ENCODE results near the gene IMMP2L.

IMMP2L gene

DNA sequence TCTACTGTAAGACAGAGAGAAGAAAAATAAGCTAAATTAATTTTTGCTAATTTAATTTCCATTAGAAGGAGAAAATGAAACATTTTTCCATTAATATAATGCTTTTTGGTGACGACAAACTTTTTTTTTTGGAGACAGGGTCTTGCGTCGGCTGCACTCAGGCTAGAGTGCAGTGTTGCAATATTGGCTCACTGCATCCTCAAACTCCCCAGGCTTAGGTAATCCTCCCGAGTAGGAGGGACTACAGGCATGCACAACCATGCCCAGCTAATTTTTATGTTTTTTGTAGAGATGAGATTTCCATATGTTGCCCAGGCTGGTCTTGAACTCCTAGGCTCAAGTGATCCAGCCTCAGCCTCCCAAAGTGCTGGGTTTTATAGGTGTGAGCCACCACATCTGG lies 701.1 kb downstream of the IMMP2L start:
- H3K27ac Mint-ChIP-seq: no peak overlapping the region
- ATAC-seq: no peak
- peaks cover 8% of the 10 kb centered on the region for H3K9me3 Mint-ChIP-seq
- no peaks in the 10 kb centered on the region for H3K36me3 Mint-ChIP-seq (ENCODE audit: low read depth)
- no peak overlapping the region for H3K4me3 Mint-ChIP-seq
- no peaks in the 10 kb centered on the region for H3K27me3 Mint-ChIP-seq
- no peaks in the 10 kb centered on the region for H3K4me1 Mint-ChIP-seq
- no peak for DNase-seq

DNA sequence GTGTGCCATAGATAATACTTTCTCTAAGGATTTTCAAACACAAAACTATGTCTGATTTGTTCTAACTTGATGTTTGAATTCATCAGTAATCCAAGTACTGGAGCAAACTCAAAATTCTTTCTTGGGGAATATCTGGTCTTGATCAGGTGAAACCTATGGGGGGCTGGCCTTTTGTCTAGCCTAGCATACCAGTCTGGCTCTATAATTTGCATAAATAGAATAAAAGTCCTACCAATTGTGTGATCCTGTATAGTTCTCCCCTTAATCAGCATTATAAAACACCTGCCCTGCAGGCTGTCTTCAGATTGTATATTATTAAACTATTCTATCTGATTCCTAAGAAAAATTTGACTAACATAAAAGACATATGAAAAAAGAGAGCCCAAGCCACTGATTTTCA lies 705.2 kb downstream of the IMMP2L start:
- H3K4me3 Mint-ChIP-seq: no peak overlapping the region
- no peaks in the 10 kb centered on the region for H3K27me3 Mint-ChIP-seq
- no peak overlapping the region for H3K27ac Mint-ChIP-seq
- DNase-seq (no peak), ATAC-seq (no peak)
- no peaks in the 10 kb centered on the region for H3K9me3 Mint-ChIP-seq
- H3K4me1 Mint-ChIP-seq: no peaks in the 10 kb centered on the region
- no peaks in the 10 kb centered on the region for H3K36me3 Mint-ChIP-seq (ENCODE audit: low read depth)

DNA sequence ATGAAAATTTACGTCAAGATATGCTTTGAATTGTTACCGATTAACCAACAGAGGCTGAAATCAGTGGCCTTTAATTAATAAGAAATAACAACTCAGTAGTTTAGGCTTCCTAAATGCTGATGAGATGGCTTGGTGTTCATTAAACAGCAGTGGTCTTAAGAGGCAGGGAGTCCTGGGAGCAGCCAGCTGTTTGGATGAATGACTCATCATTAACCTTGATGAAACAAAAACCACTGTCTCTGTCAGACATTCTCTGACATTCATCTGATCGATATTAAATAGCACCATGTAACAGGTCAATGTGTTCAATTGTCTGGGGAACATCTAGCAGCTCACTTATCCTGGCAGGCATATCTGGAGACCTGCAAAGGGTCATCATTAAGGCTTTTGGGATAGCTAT lies 705.6 kb downstream of the IMMP2L start:
- Mint-ChIP-seq H3K4me1 (no peaks in the 10 kb centered on the region), H3K36me3 (ENCODE audit: low read depth) (no peaks in the 10 kb centered on the region), H3K9me3 (no peaks in the 10 kb centered on the region), H3K4me3 (no peak overlapping the region), H3K27ac (no peak overlapping the region), H3K27me3 (no peaks in the 10 kb centered on the region)
- no peak for DNase-seq
- no peak for ATAC-seq

DNA sequence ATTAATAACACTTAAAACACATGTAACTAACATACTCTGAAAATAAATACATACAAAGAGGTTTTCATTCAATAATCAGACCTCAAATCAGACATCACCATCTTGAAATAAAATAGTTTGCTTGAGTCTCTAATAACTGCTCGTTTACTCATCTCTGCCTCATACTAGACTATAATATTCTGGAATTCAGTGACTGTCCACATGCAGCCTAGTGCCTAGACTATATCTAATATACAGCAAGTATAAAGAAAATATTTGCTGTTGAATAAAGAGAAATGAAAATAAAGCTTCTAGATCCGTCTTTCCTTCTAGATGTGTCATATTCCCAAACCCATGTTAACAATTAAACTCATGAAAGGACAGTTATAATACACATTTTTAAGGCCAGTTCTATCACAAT lies 707.6 kb downstream of the IMMP2L start:
- no peaks in the 10 kb centered on the region for H3K27me3 Mint-ChIP-seq
- no peak for ATAC-seq
- H3K4me3 Mint-ChIP-seq: no peak overlapping the region
- no peaks in the 10 kb centered on the region for H3K4me1 Mint-ChIP-seq
- H3K9me3 Mint-ChIP-seq: no peaks in the 10 kb centered on the region
- no peak for DNase-seq
- H3K27ac Mint-ChIP-seq: no peak overlapping the region
- H3K36me3 Mint-ChIP-seq (ENCODE audit: low read depth): no peaks in the 10 kb centered on the region

DNA sequence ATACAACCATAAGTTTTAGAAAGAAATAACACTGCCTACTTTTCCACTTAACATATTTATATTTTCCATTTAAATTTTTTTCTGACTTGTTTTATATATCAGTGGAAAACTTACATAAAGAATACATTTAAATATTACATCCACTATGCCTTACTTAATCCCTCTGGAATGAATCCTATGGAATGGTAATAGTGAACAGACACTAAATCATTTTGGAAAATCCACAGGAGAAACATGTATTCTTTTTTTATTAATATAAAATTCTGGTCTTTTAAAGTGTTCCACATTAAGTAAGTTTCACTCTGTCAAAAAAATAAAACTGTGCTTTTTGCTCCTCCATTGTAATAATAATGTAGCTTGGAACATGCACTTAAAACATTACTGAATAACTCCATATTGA lies 708.1 kb downstream of the IMMP2L start:
- no peak for ATAC-seq
- H3K4me1 Mint-ChIP-seq: no peaks in the 10 kb centered on the region
- no peak overlapping the region for H3K27ac Mint-ChIP-seq
- no peak overlapping the region for H3K4me3 Mint-ChIP-seq
- no peak for DNase-seq
- H3K9me3 Mint-ChIP-seq: no peaks in the 10 kb centered on the region
- H3K27me3 Mint-ChIP-seq: no peaks in the 10 kb centered on the region
- no peaks in the 10 kb centered on the region for H3K36me3 Mint-ChIP-seq (ENCODE audit: low read depth)

DNA sequence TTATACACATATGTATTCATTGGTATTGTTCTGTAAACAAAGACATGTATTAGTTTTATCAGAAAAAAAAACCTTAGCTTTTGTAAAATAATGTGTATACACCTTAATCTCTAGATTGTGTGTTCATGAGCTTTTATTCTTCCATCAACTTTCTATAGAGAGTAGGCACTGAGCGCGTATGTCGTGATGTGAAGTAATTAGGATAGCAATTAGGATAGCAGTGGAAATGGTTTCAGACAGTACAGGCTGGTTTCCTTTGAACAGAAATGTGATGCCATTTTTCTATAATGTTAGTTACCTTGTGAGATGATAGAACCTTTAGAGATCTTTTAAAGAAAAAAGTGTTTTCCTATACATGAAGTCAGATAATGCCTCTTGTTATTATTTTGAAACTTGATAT lies 709.0 kb downstream of the IMMP2L start:
- Mint-ChIP-seq H3K9me3 (no peaks in the 10 kb centered on the region), H3K36me3 (ENCODE audit: low read depth) (no peaks in the 10 kb centered on the region)
- ATAC-seq: no peak

DNA sequence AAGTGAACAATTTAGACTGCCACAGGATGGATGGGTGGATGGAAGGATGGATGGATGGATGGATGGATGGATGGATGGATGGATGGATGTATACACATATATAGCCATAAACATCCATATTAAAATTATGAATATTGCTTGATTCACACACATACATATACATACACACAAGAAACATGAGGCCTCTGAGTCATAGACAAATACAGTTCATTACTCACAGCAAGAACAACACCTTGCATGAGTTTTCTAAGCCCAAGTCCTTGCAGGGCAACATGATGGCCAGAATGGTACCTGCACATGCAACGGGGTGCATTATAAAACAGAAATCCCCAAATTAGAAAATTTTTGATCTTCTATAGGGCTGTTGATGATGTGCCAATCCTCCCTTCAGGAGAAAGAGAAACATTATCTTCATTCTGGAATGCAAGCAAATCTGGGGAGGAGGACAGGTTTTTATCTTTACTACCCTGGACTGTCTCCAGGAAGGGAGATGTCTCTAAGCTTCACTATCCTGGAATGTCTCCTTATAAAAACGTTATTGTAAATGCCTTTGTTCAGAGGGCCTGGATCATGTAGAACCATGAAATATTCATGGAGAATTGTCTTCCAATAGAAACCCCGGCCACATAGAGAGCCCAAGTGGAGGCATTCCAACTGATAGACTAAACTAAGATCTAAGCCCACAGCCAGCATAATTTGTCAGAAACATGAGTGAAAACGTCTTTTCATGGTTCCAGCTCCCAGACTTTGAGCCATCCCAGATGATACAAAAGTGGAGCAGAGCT lies 709.9 kb downstream of the IMMP2L start:
- H3K36me3 Mint-ChIP-seq (ENCODE audit: low read depth): no peaks in the 10 kb centered on the region
- H3K4me3 Mint-ChIP-seq: no peak overlapping the region
- ATAC-seq (no peak), DNase-seq (no peak)
- H3K9me3 Mint-ChIP-seq: no peaks in the 10 kb centered on the region
- H3K27ac Mint-ChIP-seq: no peak overlapping the region
- H3K27me3 Mint-ChIP-seq: no peaks in the 10 kb centered on the region
- no peaks in the 10 kb centered on the region for H3K4me1 Mint-ChIP-seq

More for the DNA sequence above, 709.0 kb downstream of the IMMP2L start:
- no peak for DNase-seq
- Mint-ChIP-seq H3K27me3 (no peaks in the 10 kb centered on the region), H3K4me1 (no peaks in the 10 kb centered on the region), H3K27ac (no peak overlapping the region), H3K4me3 (no peak overlapping the region)

DNA sequence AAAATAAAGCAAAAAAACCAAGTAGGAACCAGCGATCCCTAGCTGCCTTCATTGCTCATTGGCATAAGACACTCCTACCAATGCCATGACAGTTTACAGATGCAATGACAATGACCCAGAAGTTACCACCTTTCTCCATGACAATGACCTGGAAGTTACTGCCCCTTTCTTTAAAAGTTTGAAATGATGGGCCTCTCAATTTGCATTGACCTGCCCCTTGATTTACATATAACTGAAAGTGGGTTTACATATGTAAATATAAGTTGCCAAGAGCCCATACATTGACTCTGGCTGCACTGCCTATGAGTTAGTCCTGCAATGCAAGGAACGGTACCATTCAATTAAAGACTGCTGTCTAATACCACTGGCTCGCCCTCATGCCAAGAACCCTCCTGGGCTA lies 712.1 kb downstream of the IMMP2L start:
- ATAC-seq: no peak
- H3K9me3 Mint-ChIP-seq: no peaks in the 10 kb centered on the region
- no peaks in the 10 kb centered on the region for H3K36me3 Mint-ChIP-seq (ENCODE audit: low read depth)
- no peaks in the 10 kb centered on the region for H3K4me1 Mint-ChIP-seq
- H3K27me3 Mint-ChIP-seq: no peaks in the 10 kb centered on the region
- DNase-seq: no peak
- H3K27ac Mint-ChIP-seq: no peak overlapping the region
- no peak overlapping the region for H3K4me3 Mint-ChIP-seq

DNA sequence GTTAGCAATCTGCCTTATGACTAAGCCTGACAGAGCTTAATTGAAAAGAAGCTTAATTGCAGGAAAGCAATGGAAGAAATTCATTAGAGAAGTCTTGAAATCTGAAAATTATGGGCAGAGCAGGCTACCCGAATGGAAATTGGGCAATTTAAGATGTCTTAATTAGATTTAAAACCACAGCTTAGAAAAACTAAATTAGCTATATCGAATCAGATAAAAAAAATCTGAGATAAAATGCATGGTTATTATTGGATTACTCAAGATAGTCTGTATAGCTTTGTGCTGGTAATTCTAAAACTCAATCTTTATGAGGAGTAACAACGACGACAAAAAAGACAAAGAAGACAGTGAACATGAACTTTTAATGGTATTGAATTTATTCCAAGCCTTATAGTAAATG lies 719.5 kb downstream of the IMMP2L start:
- Mint-ChIP-seq H3K4me3 (no peak overlapping the region), H3K27me3 (no peaks in the 10 kb centered on the region), H3K9me3 (no peaks in the 10 kb centered on the region), H3K4me1 (no peaks in the 10 kb centered on the region), H3K36me3 (ENCODE audit: low read depth) (peaks cover 2% of the 10 kb centered on the region), H3K27ac (no peak overlapping the region)
- DNase-seq (no peak), ATAC-seq (no peak)

DNA sequence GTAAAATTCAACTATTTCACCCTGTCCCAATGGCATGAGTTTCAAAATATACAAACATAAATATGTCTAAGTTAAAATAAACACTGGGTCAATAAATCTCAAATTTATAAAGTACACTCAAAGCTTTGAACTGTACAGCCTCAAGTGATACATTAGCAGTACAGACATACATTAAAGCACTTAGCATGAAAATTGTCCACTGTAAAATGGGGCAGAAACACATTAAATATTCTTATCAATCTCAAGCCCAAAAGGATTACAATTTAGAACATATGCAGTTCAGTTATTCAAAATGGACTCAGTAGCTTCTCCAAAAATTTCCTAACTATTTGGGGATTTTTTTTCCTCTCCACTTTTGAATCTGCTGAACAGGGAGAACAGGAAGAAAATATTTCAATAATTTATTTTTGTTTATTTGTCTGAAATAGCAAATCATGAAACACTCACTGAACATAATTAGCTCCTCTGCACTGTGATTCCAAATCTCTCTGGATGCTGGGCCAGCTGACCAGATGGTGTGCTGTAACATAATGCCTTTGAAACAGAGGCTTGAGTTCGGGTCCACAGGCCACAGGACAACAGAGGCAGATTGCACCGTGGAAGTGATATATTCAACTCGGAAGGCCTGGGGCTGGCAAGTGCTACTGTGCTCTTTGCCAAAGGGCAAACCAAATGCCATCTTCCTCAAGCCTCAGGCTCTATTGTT lies 720.3 kb downstream of the IMMP2L start:
- Mint-ChIP-seq H3K36me3 (ENCODE audit: low read depth) (peaks cover 2% of the 10 kb centered on the region), H3K4me3 (no peak overlapping the region), H3K9me3 (peaks cover 5% of the 10 kb centered on the region), H3K27ac (no peak overlapping the region), H3K27me3 (no peaks in the 10 kb centered on the region), H3K4me1 (no peaks in the 10 kb centered on the region)
- DNase-seq: no peak
- ATAC-seq: no peak

DNA sequence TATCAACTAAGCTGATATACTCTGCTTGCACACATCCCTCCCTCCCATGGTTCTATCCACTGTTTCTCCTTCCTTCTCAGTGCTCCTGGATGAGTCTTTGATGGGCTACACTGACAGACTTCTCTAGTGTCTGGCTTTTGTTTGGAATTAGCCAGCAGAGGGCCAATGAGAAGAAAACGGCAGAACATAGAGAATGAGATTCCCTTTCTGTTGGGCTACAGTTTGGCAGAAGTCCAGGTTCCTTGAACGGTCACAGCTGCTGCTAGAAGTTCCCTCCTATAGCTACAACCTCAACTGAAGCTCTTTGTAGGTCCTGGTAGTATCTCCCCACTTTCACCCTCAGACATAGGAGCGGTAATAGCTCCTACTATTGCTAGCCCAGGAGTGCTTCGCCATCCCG lies 722.4 kb downstream of the IMMP2L start:
- H3K27me3 Mint-ChIP-seq: no peaks in the 10 kb centered on the region
- peaks cover 6% of the 10 kb centered on the region for H3K9me3 Mint-ChIP-seq
- no peak overlapping the region for H3K4me3 Mint-ChIP-seq
- no peak overlapping the region for H3K27ac Mint-ChIP-seq
- ATAC-seq (no peak), DNase-seq (no peak)
- H3K36me3 Mint-ChIP-seq (ENCODE audit: low read depth): peaks cover 2% of the 10 kb centered on the region
- H3K4me1 Mint-ChIP-seq: peaks cover 9% of the 10 kb centered on the region

DNA sequence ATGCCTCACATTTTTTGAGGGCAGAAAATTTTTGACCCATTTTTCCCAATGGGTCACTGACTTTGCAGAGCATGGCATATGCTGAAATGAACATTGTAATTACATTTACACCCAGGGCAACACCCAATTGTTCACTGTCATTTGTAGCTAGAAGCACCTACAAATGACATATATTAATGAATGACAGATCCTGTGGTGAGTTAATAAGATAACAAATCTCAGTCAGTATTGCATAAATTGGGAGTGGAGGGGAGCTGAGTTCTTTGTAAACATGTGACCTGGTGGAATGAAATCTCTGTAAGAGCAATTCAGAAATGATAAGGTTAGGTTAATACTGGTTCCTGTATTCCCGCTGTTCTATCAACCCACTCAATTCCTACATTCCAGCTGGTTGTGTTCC lies 726.4 kb downstream of the IMMP2L start:
- DNase-seq: no peak
- H3K9me3 Mint-ChIP-seq: peaks cover 6% of the 10 kb centered on the region
- H3K27me3 Mint-ChIP-seq: no peaks in the 10 kb centered on the region
- H3K27ac Mint-ChIP-seq: no peak overlapping the region
- peaks cover 13% of the 10 kb centered on the region for H3K4me1 Mint-ChIP-seq
- no peaks in the 10 kb centered on the region for H3K36me3 Mint-ChIP-seq (ENCODE audit: low read depth)
- no peak overlapping the region for H3K4me3 Mint-ChIP-seq
- ATAC-seq: no peak

DNA sequence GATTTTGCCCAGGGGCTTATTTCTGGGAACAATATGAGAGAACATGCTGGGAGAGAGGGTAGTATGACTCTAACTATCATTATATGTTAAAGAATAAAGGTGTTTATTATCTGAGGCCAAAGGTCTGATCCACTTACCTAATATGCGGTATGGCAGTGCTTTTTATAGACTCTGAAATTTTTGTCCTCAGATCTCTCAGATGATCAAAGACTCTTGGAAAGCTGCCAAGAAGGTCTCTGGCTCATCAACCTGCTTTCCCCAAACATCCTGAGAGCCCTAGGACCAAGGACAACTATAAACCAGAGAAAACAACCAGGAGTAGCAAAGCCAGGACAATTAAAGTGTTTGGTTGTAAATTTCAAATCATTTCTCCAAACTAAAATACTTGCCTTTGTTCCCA lies 727.1 kb downstream of the IMMP2L start:
- no peaks in the 10 kb centered on the region for H3K27me3 Mint-ChIP-seq
- H3K27ac Mint-ChIP-seq: no peak overlapping the region
- H3K9me3 Mint-ChIP-seq: peaks cover 6% of the 10 kb centered on the region
- ATAC-seq (no peak), DNase-seq (no peak)
- H3K36me3 Mint-ChIP-seq (ENCODE audit: low read depth): no peaks in the 10 kb centered on the region
- H3K4me3 Mint-ChIP-seq: no peak overlapping the region
- peaks cover 13% of the 10 kb centered on the region for H3K4me1 Mint-ChIP-seq

DNA sequence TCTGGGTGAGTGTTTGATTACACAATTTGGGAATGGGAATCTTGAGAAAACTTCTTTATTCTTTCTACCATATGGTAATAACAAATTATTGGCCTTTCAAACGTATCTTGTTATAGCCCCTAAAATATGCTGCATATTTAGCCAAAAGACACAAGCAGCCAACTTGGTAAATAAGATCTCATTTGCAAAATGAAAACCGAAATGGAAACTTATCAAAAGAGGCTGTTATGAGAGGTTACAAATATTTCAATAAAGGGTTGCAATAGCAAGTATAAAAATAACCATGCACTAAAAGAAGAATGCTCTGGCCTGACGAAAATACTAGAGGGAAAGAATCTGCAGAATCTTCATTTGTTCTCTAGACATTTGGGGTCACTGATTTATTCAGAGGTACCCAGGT lies 730.9 kb downstream of the IMMP2L start:
- H3K27ac Mint-ChIP-seq: no peak overlapping the region
- no peak for ATAC-seq
- DNase-seq: no peak
- H3K27me3 Mint-ChIP-seq: no peaks in the 10 kb centered on the region
- H3K9me3 Mint-ChIP-seq: no peaks in the 10 kb centered on the region
- peaks cover 13% of the 10 kb centered on the region for H3K4me1 Mint-ChIP-seq
- H3K36me3 Mint-ChIP-seq (ENCODE audit: low read depth): no peaks in the 10 kb centered on the region
- no peak overlapping the region for H3K4me3 Mint-ChIP-seq

DNA sequence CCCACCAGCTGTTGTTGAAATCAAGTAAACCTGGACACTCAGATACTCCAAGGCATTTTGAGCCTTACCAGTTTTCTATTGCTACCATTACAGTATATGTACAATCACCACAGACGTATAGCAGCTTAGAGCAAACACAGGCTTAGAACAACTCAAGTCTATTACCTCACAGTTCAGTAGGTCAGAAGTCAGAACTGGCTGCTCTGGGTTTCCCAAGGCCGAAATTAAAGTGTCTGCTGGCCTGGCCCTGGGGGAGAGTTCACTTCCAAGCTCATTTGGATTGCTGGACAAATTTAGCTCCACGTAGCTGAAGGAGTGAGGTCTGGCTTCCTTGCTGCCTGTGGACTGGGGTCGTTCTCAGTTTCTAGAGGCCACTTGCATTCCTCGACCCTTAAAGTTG lies 731.5 kb downstream of the IMMP2L start:
- Mint-ChIP-seq H3K9me3 (no peaks in the 10 kb centered on the region), H3K27me3 (no peaks in the 10 kb centered on the region), H3K4me3 (no peak overlapping the region), H3K27ac (no peak overlapping the region), H3K4me1 (peaks cover 13% of the 10 kb centered on the region), H3K36me3 (ENCODE audit: low read depth) (no peaks in the 10 kb centered on the region)
- DNase-seq (no peak), ATAC-seq (no peak)
